HUES64 (cell line): Measurements from ENCODE around the gene CCT5. TPM values are rescaled to one million over a fixed set of nuclear protein-coding genes. Genes with fewer than 3 reads are reported as not detected.

Source experiments
- H3K27ac ChIP-seq: 2 replicates; pipeline ENCODE4 v1.7.0; 2013; ENCODE audit warnings: low read depth, low read length, inconsistent platforms
- H3K27me3 ChIP-seq: 2 replicates; pipeline ENCODE4 v1.6.1; 2013; ENCODE audit warnings: mild to moderate bottlenecking, low read length; ENCODE audit not compliant: insufficient read depth
- H3K36me3 ChIP-seq: 2 replicates; pipeline ENCODE4 v1.6.1; 2013; ENCODE audit warnings: mild to moderate bottlenecking, low read length; ENCODE audit not compliant: insufficient read depth
- H3K4me1 ChIP-seq: 2 replicates; pipeline ENCODE4 v1.6.1; 2013; ENCODE audit warnings: mild to moderate bottlenecking, low read length, moderate library complexity; ENCODE audit not compliant: insufficient read depth
- H3K4me3 ChIP-seq: 2 replicates; pipeline ENCODE4 v1.5.1; 2013; ENCODE audit warnings: mild to moderate bottlenecking, low read length, moderate library complexity
- H3K9ac ChIP-seq: 2 replicates; pipeline ENCODE4 v1.6.1; 2013; ENCODE audit warnings: mild to moderate bottlenecking, low read depth, low read length
- H3K9me3 ChIP-seq: 2 replicates; pipeline ENCODE4 v1.6.1; 2013; ENCODE audit warnings: low read depth, low read length; ENCODE audit not compliant: insufficient read depth
- WGBS: fragments of 150-250, 120-280 bp; methylation state at CpG from one replicate; pipeline ENCODE4 v1.1.7; 2013; ENCODE audit warnings: missing lambda C conversion rate; 5-methylcytosine and 5-hydroxymethylcytosine counted together
- polyA plus RNA-seq, 2 experiments: library from polyadenylated mRNA; stranded (reverse); fragments of 50-300 nt; gene quantifications; one replicate each; pipeline ENCODE4 v1.2.3, GENCODE V29; 2013

The CCT5 gene
- 505 TPM for polyA plus RNA-seq (2013, experiment 1 of 2)
- polyA plus RNA-seq (2013, experiment 2 of 2): 454 TPM

DNA sequence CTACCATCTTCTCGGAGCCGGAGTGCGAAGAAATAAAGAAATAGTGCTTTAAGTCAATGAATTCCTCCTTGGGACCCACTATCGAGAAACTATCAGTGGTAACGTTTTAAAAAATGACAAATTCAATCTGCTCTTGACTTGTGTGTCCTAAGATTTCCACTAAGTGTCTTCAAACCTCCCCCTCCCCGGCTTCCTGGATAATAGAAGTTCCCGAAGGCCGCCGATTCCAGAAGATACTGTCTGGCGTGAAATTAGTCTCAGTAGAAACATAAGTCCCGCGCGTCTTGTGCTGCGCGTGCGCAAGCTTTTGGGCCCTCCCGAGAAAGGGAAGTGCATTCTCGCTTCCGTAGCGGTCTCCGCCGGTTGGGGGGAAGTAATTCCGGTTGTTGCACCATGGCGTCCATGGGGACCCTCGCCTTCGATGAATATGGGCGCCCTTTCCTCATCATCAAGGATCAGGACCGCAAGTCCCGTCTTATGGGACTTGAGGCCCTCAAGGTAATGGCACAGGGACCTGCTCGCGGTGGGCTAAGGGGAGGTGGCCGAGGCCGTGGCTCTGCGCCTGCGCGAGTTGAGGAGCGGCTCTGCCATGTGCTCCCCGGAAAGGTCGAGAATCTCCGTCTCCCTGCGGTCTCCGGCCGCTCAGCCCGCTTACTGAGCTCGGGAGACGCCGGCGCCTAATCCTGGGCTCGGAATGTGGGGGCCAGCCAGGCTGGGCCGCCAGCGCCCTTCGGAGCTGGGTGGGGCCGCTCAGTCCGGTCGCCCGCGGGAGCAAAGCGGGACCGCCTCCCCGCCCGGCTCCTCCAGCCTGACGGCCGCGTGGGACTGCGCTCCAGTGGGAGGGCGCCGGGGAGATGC lies at the start of gene CCT5:
Gene CCT5 (plus strand): TSS at position 333 of the 858 bp plus-strand sequence. CDS start 61 bp downstream, at position 394.
- Histone ChIP-seq H3K9me3 (no peaks in the 10 kb centered on the region), H3K9ac (peak within 1 kb of the TSS; percentile 98), H3K27ac (peak within 1 kb of the TSS; percentile 92), H3K27me3 (no peaks in the 10 kb centered on the region), H3K4me1 (peaks cover 15% of the 10 kb centered on the region), H3K36me3 (peaks cover 33% of the 10 kb centered on the region), H3K4me3 (peak within 1 kb of the TSS; percentile 82)
- under 1% methylated on average over 67 of the region's 67 CpGs for WGBS

- no peaks in the 10 kb centered on the region for H3K36me3 ChIP-seq
- H3K9ac ChIP-seq: no peak overlapping the region
- no peak overlapping the region for H3K27ac ChIP-seq
- H3K27me3 ChIP-seq: no peaks in the 10 kb centered on the region
- 66% methylated on average over 3 of the region's 4 CpGs for WGBS
- H3K4me1 ChIP-seq: peaks cover 10% of the 10 kb centered on the region
- peaks cover 10% of the 10 kb centered on the region for H3K9me3 ChIP-seq
- no peak overlapping the region for H3K4me3 ChIP-seq
Observed at GRCh38 chr5:10201223-10201868, 48.7 kb upstream of the CCT5 start.

DNA sequence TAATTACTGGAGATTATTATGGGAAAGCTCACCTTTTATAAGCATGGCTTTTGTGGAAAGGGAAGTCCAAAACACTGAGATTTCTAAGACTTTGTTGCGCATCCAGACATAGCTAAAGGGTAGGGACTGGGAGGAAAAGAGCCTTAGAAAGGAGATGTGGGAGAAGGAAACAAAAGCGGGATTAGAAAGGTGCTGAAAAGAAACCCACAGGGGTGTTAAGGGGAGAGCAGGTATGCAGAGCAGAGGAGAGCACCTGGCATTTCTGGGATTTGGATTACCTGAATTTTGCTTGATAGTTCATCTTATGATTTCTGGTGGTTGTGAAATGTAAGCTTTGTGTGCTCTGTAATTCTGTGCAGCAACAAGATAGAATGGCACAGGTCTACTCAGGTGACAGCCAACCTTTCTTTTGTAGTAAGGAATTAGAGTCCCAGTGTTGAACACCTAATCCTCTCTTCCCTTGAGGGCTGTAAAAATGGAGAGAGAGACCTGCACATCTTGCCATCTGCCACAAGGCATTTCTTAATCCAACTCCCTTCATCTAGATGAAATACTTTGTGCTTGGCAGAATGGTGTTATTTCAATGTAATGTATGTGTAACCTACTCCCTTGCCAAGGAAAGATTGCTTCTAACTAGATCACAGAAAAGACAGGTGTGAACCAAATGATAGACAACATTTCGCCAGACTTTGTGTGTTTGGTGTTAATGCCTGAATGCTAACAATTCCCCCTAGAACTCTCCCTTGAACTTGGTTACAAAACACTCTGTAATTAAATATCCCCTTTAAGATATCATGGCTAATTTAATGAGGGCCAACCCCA lies 47.8 kb upstream of the CCT5 start:
- Histone ChIP-seq H3K9me3 (peaks cover 10% of the 10 kb centered on the region), H3K36me3 (no peaks in the 10 kb centered on the region), H3K4me3 (no peak overlapping the region), H3K27ac (no peak overlapping the region), H3K9ac (no peak overlapping the region), H3K4me1 (peaks cover 10% of the 10 kb centered on the region), H3K27me3 (no peaks in the 10 kb centered on the region)
- whole genome bisulfite sequencing: 88% methylated on average over 3 of the region's 3 CpGs

GRCh38 chr5:10209004-10209403 lies 41.1 kb upstream of the CCT5 start:
- peaks cover 5% of the 10 kb centered on the region; the same call in 1 of the 2 replicates for H3K4me1 ChIP-seq
- WGBS: 100% methylated on average over 1 of the region's 1 CpG
- H3K27ac ChIP-seq: no peak overlapping the region
- H3K27me3 ChIP-seq: no peaks in the 10 kb centered on the region
- H3K9ac ChIP-seq: no peak overlapping the region
- H3K36me3 ChIP-seq: no peaks in the 10 kb centered on the region
- no peaks in the 10 kb centered on the region for H3K9me3 ChIP-seq
- H3K4me3 ChIP-seq: no peak overlapping the region

GRCh38 chr5:10213316-10213715 lies 36.8 kb upstream of the CCT5 start:
- no peak overlapping the region for H3K9ac ChIP-seq
- peaks cover 5% of the 10 kb centered on the region; the same call in 1 of the 2 replicates for H3K4me1 ChIP-seq
- H3K4me3 ChIP-seq: no peak overlapping the region
- H3K27ac ChIP-seq: no peak overlapping the region
- H3K36me3 ChIP-seq: no peaks in the 10 kb centered on the region
- H3K27me3 ChIP-seq: no peaks in the 10 kb centered on the region
- no peaks in the 10 kb centered on the region for H3K9me3 ChIP-seq
- 90% methylated on average over 5 of the region's 5 CpGs for WGBS

DNA sequence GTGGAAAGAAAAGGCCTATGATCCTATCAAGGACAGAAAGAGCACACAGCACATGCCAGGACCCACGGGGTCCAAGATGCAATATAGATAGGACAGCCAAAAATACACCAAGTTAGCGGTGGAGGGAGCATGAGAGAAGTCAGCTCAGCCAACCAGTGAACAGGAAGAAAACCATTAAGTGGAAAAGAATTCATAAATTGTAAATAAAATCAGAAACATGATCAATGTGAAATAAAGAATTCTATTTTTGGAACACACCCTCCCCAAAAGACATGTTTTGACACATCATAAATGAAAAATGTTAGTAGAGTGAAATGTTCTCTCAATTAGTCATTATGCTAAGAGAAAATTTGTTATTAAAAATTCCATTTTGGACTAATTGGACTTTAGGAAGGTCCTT lies 36.0 kb upstream of the CCT5 start:
- H3K27ac ChIP-seq: no peak overlapping the region
- H3K9me3 ChIP-seq: no peaks in the 10 kb centered on the region

GRCh38 chr5:10215366-10215765 lies 34.7 kb upstream of the CCT5 start:
- 97% methylated on average over 5 of the region's 5 CpGs for WGBS
- H3K27me3 ChIP-seq: no peaks in the 10 kb centered on the region
- H3K36me3 ChIP-seq: no peaks in the 10 kb centered on the region
- no peak overlapping the region for H3K4me3 ChIP-seq
- peaks cover 5% of the 10 kb centered on the region; the same call in 1 of the 2 replicates for H3K4me1 ChIP-seq
- no peak overlapping the region for H3K27ac ChIP-seq
- no peaks in the 10 kb centered on the region for H3K9me3 ChIP-seq
- no peak overlapping the region for H3K9ac ChIP-seq

More for the DNA sequence above, 36.0 kb upstream of the CCT5 start:
- H3K4me3 ChIP-seq: no peak overlapping the region
- H3K4me1 ChIP-seq: peaks cover 5% of the 10 kb centered on the region; the same call in 1 of the 2 replicates
- H3K27me3 ChIP-seq: no peaks in the 10 kb centered on the region
- 100% methylated on average over 2 of the region's 2 CpGs for WGBS
- H3K36me3 ChIP-seq: no peaks in the 10 kb centered on the region
- H3K9ac ChIP-seq: no peak overlapping the region

GRCh38 chr5:10216107-10216506 lies 34.0 kb upstream of the CCT5 start:
- no peaks in the 10 kb centered on the region for H3K27me3 ChIP-seq
- H3K9me3 ChIP-seq: no peaks in the 10 kb centered on the region
- no peaks in the 10 kb centered on the region for H3K36me3 ChIP-seq
- 93% methylated on average over 5 of the region's 5 CpGs for WGBS
- H3K4me1 ChIP-seq: peaks cover 5% of the 10 kb centered on the region; the same call in 1 of the 2 replicates
- no peak overlapping the region for H3K9ac ChIP-seq
- no peak overlapping the region for H3K27ac ChIP-seq
- no peak overlapping the region for H3K4me3 ChIP-seq

GRCh38 chr5:10218658-10219057 lies 31.4 kb upstream of the CCT5 start:
- Histone ChIP-seq H3K27me3 (no peaks in the 10 kb centered on the region), H3K9ac (no peak overlapping the region), H3K4me3 (no peak overlapping the region), H3K9me3 (no peaks in the 10 kb centered on the region), H3K27ac (no peak overlapping the region), H3K36me3 (no peaks in the 10 kb centered on the region), H3K4me1 (no peaks in the 10 kb centered on the region)
- 97% methylated on average over 8 of the region's 8 CpGs for WGBS

DNA sequence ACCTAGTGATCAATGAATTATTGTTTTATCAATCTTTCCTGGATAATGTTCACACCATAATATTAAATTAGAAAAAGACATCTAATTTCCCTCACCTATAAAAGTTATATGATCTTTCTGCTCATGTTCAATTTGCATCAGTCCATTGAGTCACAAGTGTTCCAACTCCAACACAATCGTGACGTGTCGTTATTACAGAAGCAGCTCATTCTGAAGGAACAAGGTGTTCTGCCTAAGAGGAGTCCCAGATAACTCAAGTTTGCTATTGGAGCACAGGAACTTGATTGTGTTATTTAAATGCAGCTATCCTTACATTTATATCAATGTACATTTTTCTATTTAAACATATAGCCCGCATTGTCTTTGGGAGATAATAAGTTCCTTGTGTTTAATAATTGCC lies 31.0 kb upstream of the CCT5 start:
- 94% methylated on average over 3 of the region's 4 CpGs for WGBS
- Histone ChIP-seq H3K9ac (no peak overlapping the region), H3K9me3 (no peaks in the 10 kb centered on the region), H3K27ac (no peak overlapping the region), H3K36me3 (no peaks in the 10 kb centered on the region), H3K4me1 (no peaks in the 10 kb centered on the region), H3K4me3 (no peak overlapping the region), H3K27me3 (no peaks in the 10 kb centered on the region)
